Measurements from ENCODE around the gene ENKUR.

ENKUR gene

DNA sequence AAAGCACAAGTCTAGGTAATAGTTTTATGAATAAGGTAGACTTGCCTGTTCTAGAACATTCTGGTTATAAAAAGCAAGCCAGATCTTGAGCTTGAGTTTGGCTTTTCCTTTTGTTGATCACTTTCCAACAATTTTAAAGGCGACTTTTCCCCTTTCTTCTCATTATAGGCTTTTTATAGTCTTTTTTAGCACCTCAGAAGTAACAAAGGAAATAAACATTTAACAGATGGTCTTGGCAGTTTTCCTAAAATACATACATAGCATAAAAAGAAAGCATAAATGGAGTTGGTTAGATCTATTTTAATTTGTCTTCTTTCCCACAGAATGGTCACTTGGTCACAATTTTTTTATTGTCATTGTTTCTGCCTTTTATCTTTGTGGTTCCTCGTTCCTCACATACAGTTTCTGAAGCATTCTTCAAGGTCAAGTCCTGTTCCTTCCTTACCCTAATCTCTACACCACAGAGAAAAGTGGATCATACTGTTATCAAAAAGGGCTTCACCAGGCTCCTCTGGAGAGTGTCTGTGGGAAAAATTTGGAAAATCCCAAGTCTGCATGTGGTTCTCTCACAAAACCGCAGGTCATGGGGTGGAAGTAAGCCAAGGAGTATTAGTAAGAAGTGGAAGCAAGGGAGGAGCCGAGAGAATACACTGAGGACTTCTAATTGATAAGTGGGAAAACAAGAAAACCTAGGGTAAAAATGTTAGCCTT lies 31.8 kb upstream of the ENKUR start:
- H3K27me3 ChIP-seq (ENCODE audit: control insufficient read depth, insufficient read depth, low read length), result no peaks in the 10 kb centered on the region
- H3K36me3 ChIP-seq (ENCODE audit: control insufficient read depth, insufficient read depth, low read length), result no peaks in the 10 kb centered on the region
- H3K4me3 ChIP-seq (ENCODE audit: low read length), result no peak overlapping the region
- H3K27ac ChIP-seq (ENCODE audit: low read depth, low read length), result no peak overlapping the region
- peaks cover 2% of the 10 kb centered on the region for H3K4me1 ChIP-seq (ENCODE audit: control insufficient read depth, insufficient read depth, low read length)
- no peak overlapping the region for H3K9ac ChIP-seq (ENCODE audit: low read length)

DNA sequence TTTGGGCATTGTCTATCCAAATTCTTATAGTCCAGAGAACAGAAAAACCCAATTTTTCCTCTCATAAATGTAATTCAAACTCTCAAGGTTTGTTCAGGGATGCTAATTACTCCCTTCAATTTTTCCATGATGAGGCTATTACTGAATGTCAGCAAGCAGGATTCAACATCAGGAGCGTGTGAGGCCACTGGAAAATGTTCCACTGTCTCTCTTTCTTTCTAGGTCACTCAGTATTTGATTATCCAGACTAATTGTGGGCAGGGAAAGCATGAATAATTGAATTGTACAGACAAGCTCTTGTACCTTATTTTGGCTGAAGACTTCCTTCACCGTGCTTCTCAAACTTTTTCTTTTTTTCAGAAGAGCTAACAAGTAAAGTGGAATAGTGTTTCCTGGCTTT lies 31.1 kb upstream of the ENKUR start:
- no peak overlapping the region for H3K4me3 ChIP-seq (ENCODE audit: low read length)
- no peaks in the 10 kb centered on the region for H3K27me3 ChIP-seq (ENCODE audit: control insufficient read depth, insufficient read depth, low read length)
- no peaks in the 10 kb centered on the region for H3K36me3 ChIP-seq (ENCODE audit: control insufficient read depth, insufficient read depth, low read length)
- peaks cover 2% of the 10 kb centered on the region for H3K4me1 ChIP-seq (ENCODE audit: control insufficient read depth, insufficient read depth, low read length)
- no peak overlapping the region for H3K9ac ChIP-seq (ENCODE audit: low read length)
- H3K27ac ChIP-seq (ENCODE audit: low read depth, low read length), result no peak overlapping the region

DNA sequence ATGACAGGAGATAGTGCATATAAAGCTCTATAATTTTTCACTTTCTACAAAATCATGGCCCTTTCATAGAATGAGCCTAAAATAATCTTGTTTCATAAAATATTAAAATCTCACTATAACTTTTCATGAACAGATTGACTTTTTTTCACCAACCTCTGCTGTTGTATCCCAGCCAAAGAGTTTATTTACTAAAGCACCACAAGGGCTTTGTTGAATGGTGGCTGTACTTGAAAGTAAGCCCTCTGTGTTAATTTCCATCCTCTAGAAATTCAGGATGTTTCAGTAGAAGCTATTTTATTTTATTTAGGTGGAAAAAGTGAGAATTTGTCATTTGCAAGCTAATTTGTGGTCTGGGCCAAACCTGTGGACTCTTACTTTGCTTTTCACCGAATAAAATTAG lies 30.7 kb upstream of the ENKUR start:
- Histone ChIP-seq H3K27me3 (ENCODE audit: control insufficient read depth, insufficient read depth, low read length) (no peaks in the 10 kb centered on the region), H3K4me1 (ENCODE audit: control insufficient read depth, insufficient read depth, low read length) (peaks cover 2% of the 10 kb centered on the region), H3K27ac (ENCODE audit: low read depth, low read length) (no peak overlapping the region), H3K9ac (ENCODE audit: low read length) (no peak overlapping the region), H3K4me3 (ENCODE audit: low read length) (no peak overlapping the region), H3K36me3 (ENCODE audit: control insufficient read depth, insufficient read depth, low read length) (no peaks in the 10 kb centered on the region)

DNA sequence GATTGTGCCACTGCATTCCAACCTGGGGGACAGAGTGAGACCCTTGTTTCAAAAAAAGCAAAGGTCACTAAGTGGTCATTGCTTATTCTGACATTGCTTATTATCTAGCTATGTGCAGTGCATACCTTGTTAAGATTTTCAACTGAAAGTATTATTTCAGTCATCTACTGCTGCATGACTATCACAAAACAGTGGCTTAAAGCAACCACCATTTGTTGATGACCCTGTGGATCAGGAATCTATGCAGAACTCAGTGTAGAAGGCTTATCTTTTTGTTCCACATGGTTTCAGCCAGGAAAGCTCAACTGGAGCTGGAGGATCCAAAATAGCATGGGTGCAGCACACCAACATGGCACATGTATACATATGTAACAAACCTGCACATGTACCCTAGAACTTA lies 23.6 kb upstream of the ENKUR start:
- H3K4me1 ChIP-seq (ENCODE audit: control insufficient read depth, insufficient read depth, low read length), result no peaks in the 10 kb centered on the region
- H3K36me3 ChIP-seq (ENCODE audit: control insufficient read depth, insufficient read depth, low read length), result no peaks in the 10 kb centered on the region

DNA sequence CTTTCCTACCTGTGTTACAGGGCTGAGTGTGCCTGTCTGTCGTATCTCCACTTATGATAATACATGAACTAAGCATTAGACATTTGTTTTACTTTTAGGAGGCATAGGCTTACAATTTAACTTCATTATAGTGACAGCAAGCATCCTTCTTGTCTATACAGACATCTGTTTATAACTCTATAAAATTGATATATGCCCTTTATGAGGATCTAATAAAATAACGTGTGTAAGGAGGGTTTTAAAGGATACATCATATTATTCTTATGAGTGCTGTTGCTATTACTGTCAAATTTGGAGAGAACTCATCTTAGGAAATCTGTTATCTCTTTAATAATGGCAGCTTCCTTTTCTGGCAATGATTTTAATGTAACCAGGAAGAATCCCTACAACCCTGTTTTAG lies 22.4 kb upstream of the ENKUR start:
- Histone ChIP-seq H3K9ac (ENCODE audit: low read length) (no peak overlapping the region), H3K36me3 (ENCODE audit: control insufficient read depth, insufficient read depth, low read length) (no peaks in the 10 kb centered on the region), H3K4me3 (ENCODE audit: low read length) (no peak overlapping the region), H3K27me3 (ENCODE audit: control insufficient read depth, insufficient read depth, low read length) (no peaks in the 10 kb centered on the region), H3K4me1 (ENCODE audit: control insufficient read depth, insufficient read depth, low read length) (no peaks in the 10 kb centered on the region), H3K27ac (ENCODE audit: low read depth, low read length) (no peak overlapping the region)

More for the DNA sequence above, 23.6 kb upstream of the ENKUR start:
- Histone ChIP-seq H3K4me3 (ENCODE audit: low read length) (no peak overlapping the region), H3K9ac (ENCODE audit: low read length) (no peak overlapping the region), H3K27ac (ENCODE audit: low read depth, low read length) (no peak overlapping the region), H3K27me3 (ENCODE audit: control insufficient read depth, insufficient read depth, low read length) (no peaks in the 10 kb centered on the region)

DNA sequence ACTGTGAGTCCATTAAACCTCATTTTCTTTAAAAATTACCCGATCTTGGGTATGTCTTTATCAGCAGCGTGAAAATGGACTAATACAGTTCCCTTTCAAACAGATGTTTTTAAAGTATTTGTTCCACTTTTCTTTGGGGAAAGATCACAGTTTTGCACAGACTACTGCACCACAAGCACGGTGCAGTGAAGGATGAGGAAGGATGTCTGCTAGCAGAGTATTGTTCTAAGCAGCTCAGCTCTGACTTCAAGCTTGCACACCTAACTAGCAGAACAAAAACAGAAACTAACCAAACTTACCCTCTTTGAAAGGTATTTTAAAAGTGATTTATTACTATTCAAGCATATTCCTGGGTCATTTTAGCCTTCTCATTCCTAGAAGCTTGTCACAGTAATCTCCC lies 20.4 kb upstream of the ENKUR start:
- H3K4me3 ChIP-seq (ENCODE audit: low read length), result no peak overlapping the region
- H3K27ac ChIP-seq (ENCODE audit: low read depth, low read length), result no peak overlapping the region
- H3K27me3 ChIP-seq (ENCODE audit: control insufficient read depth, insufficient read depth, low read length), result no peaks in the 10 kb centered on the region
- no peaks in the 10 kb centered on the region for H3K4me1 ChIP-seq (ENCODE audit: control insufficient read depth, insufficient read depth, low read length)
- no peaks in the 10 kb centered on the region for H3K36me3 ChIP-seq (ENCODE audit: control insufficient read depth, insufficient read depth, low read length)
- no peak overlapping the region for H3K9ac ChIP-seq (ENCODE audit: low read length)

DNA sequence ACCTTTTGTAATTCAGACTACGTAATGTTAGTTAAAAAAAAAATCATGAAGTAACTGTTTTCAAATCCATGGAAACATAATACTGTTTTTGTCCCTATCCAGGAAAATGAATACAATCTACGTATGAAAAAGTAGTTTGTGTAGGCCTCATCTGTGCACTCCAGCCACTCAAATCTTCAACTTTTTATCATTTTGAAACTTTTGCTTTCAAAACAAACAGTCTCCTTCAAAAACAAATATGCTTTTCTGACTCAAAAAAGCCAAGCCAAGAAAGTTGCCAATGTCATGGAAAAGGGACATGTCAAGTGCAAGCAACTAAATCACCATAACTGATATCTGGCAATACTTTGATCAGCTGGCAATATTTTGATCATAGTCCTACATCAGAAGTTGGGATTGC lies 13.6 kb upstream of the ENKUR start:
- no peaks in the 10 kb centered on the region for H3K4me1 ChIP-seq (ENCODE audit: control insufficient read depth, insufficient read depth, low read length)
- no peak overlapping the region for H3K27ac ChIP-seq (ENCODE audit: low read depth, low read length)
- H3K4me3 ChIP-seq (ENCODE audit: low read length), result no peak overlapping the region
- H3K27me3 ChIP-seq (ENCODE audit: control insufficient read depth, insufficient read depth, low read length), result no peaks in the 10 kb centered on the region
- H3K9ac ChIP-seq (ENCODE audit: low read length), result no peak overlapping the region
- no peaks in the 10 kb centered on the region for H3K36me3 ChIP-seq (ENCODE audit: control insufficient read depth, insufficient read depth, low read length)

DNA sequence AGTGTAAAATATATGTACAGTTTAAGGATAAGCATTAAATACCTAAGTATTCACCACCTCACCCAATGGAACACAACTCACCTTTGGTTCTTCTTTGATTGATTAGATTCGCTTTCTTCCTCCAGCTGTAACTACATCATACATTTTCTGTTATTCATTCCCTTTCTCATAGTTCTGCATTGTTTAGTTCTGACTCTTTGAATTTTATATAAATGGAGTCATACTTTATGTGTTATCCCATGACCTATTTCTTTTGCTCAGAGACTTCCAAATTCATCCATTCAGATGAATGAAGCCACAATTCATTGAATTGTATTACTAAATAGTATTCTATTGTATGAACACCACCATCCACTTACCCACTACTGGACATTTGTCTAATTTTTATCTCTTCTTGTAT lies 12.8 kb upstream of the ENKUR start:
- Histone ChIP-seq H3K36me3 (ENCODE audit: control insufficient read depth, insufficient read depth, low read length) (no peaks in the 10 kb centered on the region), H3K27me3 (ENCODE audit: control insufficient read depth, insufficient read depth, low read length) (no peaks in the 10 kb centered on the region), H3K4me1 (ENCODE audit: control insufficient read depth, insufficient read depth, low read length) (no peaks in the 10 kb centered on the region), H3K4me3 (ENCODE audit: low read length) (no peak overlapping the region), H3K27ac (ENCODE audit: low read depth, low read length) (no peak overlapping the region), H3K9ac (ENCODE audit: low read length) (no peak overlapping the region)

DNA sequence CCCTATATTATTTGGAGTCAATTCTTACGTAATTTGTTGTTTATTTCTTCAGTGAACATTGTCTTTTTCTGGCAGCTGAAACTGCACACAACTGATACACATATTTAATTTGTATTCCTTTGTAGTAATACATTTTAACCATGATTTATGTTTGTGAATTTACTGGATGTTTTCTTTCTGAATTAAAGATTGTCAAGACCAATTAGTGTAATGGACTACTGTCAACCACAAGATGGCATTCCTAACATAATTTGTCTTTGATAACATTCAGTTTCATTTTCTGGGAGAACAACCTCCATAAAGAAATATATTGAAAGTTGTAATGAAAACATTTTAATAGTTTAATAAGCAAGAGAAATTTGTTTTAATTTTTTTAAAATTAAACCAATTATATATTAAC lies 10.5 kb upstream of the ENKUR start:
- Histone ChIP-seq H3K36me3 (ENCODE audit: control insufficient read depth, insufficient read depth, low read length) (no peaks in the 10 kb centered on the region), H3K27ac (ENCODE audit: low read depth, low read length) (no peak overlapping the region), H3K4me1 (ENCODE audit: control insufficient read depth, insufficient read depth, low read length) (no peaks in the 10 kb centered on the region), H3K9ac (ENCODE audit: low read length) (no peak overlapping the region), H3K27me3 (ENCODE audit: control insufficient read depth, insufficient read depth, low read length) (no peaks in the 10 kb centered on the region), H3K4me3 (ENCODE audit: low read length) (no peak overlapping the region)

DNA sequence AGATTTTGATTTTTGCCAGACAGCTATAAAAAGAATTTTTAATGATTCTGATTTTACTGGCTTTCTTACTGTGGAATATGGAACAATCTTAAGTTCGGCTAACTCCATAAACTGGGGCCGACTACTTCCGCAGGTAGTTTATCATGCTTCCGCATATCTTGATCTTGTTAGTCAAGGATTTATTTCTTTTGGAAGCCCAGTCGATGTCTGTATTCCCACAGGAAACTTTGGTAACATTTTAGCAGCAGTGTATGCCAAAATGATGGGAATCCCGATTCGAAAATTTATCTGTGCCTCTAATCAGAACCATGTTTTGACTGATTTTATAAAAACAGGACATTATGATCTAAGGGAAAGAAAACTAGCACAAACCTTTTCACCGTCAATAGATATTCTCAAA lies 8.6 kb upstream of the ENKUR start:
- Histone ChIP-seq H3K4me1 (ENCODE audit: control insufficient read depth, insufficient read depth, low read length) (no peaks in the 10 kb centered on the region), H3K9ac (ENCODE audit: low read length) (no peak overlapping the region), H3K36me3 (ENCODE audit: control insufficient read depth, insufficient read depth, low read length) (no peaks in the 10 kb centered on the region), H3K27ac (ENCODE audit: low read depth, low read length) (no peak overlapping the region), H3K27me3 (ENCODE audit: control insufficient read depth, insufficient read depth, low read length) (no peaks in the 10 kb centered on the region), H3K4me3 (ENCODE audit: low read length) (no peak overlapping the region)

DNA sequence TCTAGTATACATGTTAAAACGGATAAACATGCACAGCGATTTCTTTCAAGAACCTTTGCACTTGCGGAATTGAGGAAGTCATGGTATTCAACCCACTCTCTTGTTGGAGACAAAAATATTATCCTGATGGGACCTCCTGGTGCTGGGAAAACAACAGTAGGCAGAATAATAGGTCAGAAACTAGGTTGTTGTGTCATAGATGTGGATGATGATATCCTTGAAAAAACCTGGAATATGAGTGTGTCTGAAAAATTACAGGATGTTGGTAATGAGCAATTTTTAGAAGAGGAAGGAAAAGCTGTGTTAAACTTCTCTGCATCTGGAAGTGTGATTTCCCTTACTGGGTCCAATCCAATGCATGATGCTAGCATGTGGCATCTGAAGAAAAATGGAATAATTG lies 7.3 kb upstream of the ENKUR start:
- Histone ChIP-seq H3K4me1 (ENCODE audit: control insufficient read depth, insufficient read depth, low read length) (no peaks in the 10 kb centered on the region), H3K27me3 (ENCODE audit: control insufficient read depth, insufficient read depth, low read length) (no peaks in the 10 kb centered on the region), H3K9ac (ENCODE audit: low read length) (no peak overlapping the region), H3K4me3 (ENCODE audit: low read length) (no peak overlapping the region), H3K36me3 (ENCODE audit: control insufficient read depth, insufficient read depth, low read length) (no peaks in the 10 kb centered on the region), H3K27ac (ENCODE audit: low read depth, low read length) (no peak overlapping the region)

DNA sequence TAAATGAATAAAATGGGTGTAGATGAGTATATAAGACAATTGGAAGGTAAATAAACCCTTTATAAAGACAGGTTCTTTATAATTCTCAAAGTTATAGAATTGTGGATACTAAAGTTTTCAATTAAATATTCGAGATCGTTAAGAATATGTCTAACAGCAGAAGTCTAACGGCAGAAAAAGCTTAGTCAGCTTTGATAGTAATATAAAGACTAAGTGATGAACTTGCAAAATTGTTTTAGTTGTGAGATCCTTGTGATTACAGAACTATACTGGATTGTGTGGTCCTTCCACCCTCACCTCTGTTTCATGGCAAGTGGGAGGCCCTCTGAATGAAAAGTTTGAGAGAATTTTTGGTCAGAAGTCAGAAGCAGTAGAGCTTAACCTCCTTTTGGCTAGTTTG lies 2.7 kb upstream of the ENKUR start:
- no peaks in the 10 kb centered on the region for H3K27me3 ChIP-seq (ENCODE audit: control insufficient read depth, insufficient read depth, low read length)
- H3K4me1 ChIP-seq (ENCODE audit: control insufficient read depth, insufficient read depth, low read length), result peaks cover 5% of the 10 kb centered on the region
- no peaks in the 10 kb centered on the region for H3K36me3 ChIP-seq (ENCODE audit: control insufficient read depth, insufficient read depth, low read length)
- H3K27ac ChIP-seq (ENCODE audit: low read depth, low read length), result no peak overlapping the region
- no peak overlapping the region for H3K9ac ChIP-seq (ENCODE audit: low read length)
- H3K4me3 ChIP-seq (ENCODE audit: low read length), result no peak overlapping the region

DNA sequence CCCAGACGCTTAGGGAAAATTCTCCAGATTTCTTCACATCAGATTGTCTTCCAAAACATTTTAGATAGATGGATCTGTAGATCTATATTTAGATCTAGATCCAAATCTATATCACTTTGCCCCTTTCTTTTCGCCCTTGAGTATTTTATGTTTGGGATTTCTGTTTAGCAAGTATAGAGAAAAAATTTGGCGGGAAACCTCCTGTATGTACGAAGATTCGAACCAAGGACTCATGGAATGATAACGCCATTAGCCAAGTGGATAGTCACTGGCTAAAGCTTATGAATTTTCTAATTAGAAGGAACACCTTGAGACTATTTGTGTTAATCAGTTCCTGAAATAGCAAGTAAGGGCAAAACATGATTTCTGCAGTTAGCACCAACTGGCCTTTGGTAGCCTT lies 1.7 kb upstream of the ENKUR start:
- no peaks in the 10 kb centered on the region for H3K27me3 ChIP-seq (ENCODE audit: control insufficient read depth, insufficient read depth, low read length)
- peak overlapping the region; percentile 82 for H3K27ac ChIP-seq (ENCODE audit: low read depth, low read length)
- no peak overlapping the region for H3K9ac ChIP-seq (ENCODE audit: low read length)
- peaks cover 5% of the 10 kb centered on the region for H3K4me1 ChIP-seq (ENCODE audit: control insufficient read depth, insufficient read depth, low read length)
- no peaks in the 10 kb centered on the region for H3K36me3 ChIP-seq (ENCODE audit: control insufficient read depth, insufficient read depth, low read length)
- no peak overlapping the region for H3K4me3 ChIP-seq (ENCODE audit: low read length)
